ENCODE results near the gene KIFBP. TPM values are rescaled to one million over a fixed set of nuclear protein-coding genes. Genes with fewer than 3 reads are reported as not detected.
A peak's percentile ranks its signal among the peaks of the same experiment; 100 is the strongest.

The KIFBP gene
- total and polyA plus RNA-seq, 2 donors from 2014 or later, result 25.6 to 26.7 TPM

GRCh38 chr10:68989317-68989990 lies 851 bp downstream of the KIFBP start:
- FAIRE-seq (no peak), DNase-seq (no peak)
- no peaks in the 10 kb centered on the region for H3K9me3 ChIP-seq (ENCODE audit: control insufficient read depth in 2 of 3, insufficient read depth in 1 of 3, low read length in 3 of 3)
- H3K9ac ChIP-seq (ENCODE audit: low read length in 3 of 3), result peak overlapping the region; percentile 74 to 98 (median 90)
- no peak for TF ChIP-seq CTCF (IDR thresholded peaks at IDR 0.05; ENCODE audit: borderline replicate concordance, extremely low read depth, insufficient read depth)
- H3K27me3 ChIP-seq (ENCODE audit: control insufficient read depth, insufficient read depth, low read length), result no peaks in the 10 kb centered on the region
- H3K4me1 ChIP-seq (ENCODE audit: control insufficient read depth in 2 of 3, insufficient read depth in 2 of 3, low read depth in 1 of 3, low read length in 3 of 3), result peaks cover 0 to 11% (median 5%) of the 10 kb centered on the region in 3 donors
- intact Hi-C loops (cut with DNase I), result no loop called here
- H3K36me3 ChIP-seq (ENCODE audit: control insufficient read depth in 2 of 3, insufficient read depth in 3 of 3, low read length in 3 of 3), result peaks cover 0 to 4% (median 3%) of the 10 kb centered on the region in 3 donors
- H3K4me3 ChIP-seq (ENCODE audit: low read length in 3 of 3), result peak overlapping the region; percentile 93 to 98 (median 97)
- H3K27ac ChIP-seq (ENCODE audit: low read depth in 2 of 2, low read length in 2 of 2), result peak overlapping the region; percentile 32 to 79

GRCh38 chr10:68992636-68993440 lies 4.2 kb downstream of the KIFBP start:
- Histone ChIP-seq H3K9ac (ENCODE audit: low read length in 3 of 3) (peak overlapping the region in 1 of 3 donors; percentile 4), H3K4me3 (ENCODE audit: low read length in 3 of 3) (no peak overlapping the region), H3K9me3 (ENCODE audit: control insufficient read depth in 2 of 3, insufficient read depth in 1 of 3, low read length in 3 of 3) (no peaks in the 10 kb centered on the region), H3K27me3 (ENCODE audit: control insufficient read depth, insufficient read depth, low read length) (no peaks in the 10 kb centered on the region), H3K27ac (ENCODE audit: low read depth in 2 of 2, low read length in 2 of 2) (no peak overlapping the region), H3K36me3 (ENCODE audit: control insufficient read depth in 2 of 3, insufficient read depth in 3 of 3, low read length in 3 of 3) (peaks cover 0 to 3% (median 0%) of the 10 kb centered on the region in 3 donors), H3K4me1 (ENCODE audit: control insufficient read depth in 2 of 3, insufficient read depth in 2 of 3, low read depth in 1 of 3, low read length in 3 of 3) (peaks cover 0 to 11% (median 5%) of the 10 kb centered on the region in 3 donors)
- no peak for FAIRE-seq
- intact Hi-C loops (cut with DNase I), result no loop called here
- TF ChIP-seq CTCF (IDR thresholded peaks at IDR 0.05; ENCODE audit: borderline replicate concordance, extremely low read depth, insufficient read depth), result no peak
- DNase-seq, result peak in 4 of 5 donors; percentile 57 to 77 (median 64)

GRCh38 chr10:68997211-68997610 lies 8.6 kb downstream of the KIFBP start:
- Histone ChIP-seq H3K36me3 (ENCODE audit: control insufficient read depth in 2 of 3, insufficient read depth in 3 of 3, low read length in 3 of 3) (peaks cover 0 to 5% (median 0%) of the 10 kb centered on the region in 3 donors), H3K9me3 (ENCODE audit: control insufficient read depth in 2 of 3, insufficient read depth in 1 of 3, low read length in 3 of 3) (no peaks in the 10 kb centered on the region), H3K4me1 (ENCODE audit: control insufficient read depth in 2 of 3, insufficient read depth in 2 of 3, low read depth in 1 of 3, low read length in 3 of 3) (no peaks in the 10 kb centered on the region), H3K4me3 (ENCODE audit: low read length in 3 of 3) (no peak overlapping the region), H3K27me3 (ENCODE audit: control insufficient read depth, insufficient read depth, low read length) (no peaks in the 10 kb centered on the region), H3K27ac (ENCODE audit: low read depth in 2 of 2, low read length in 2 of 2) (no peak overlapping the region), H3K9ac (ENCODE audit: low read length in 3 of 3) (no peak overlapping the region)
- no peak for DNase-seq
- no peak for TF ChIP-seq CTCF (IDR thresholded peaks at IDR 0.05; ENCODE audit: borderline replicate concordance, extremely low read depth, insufficient read depth)
- intact Hi-C loops (cut with DNase I), result no loop called here
- no peak for FAIRE-seq
